OCI-LY7 (cell line): ENCODE measurements around the gene OR56A3. TPM values are rescaled to one million over a fixed set of nuclear protein-coding genes. Genes with fewer than 3 reads are reported as not detected.

Experiments used
- BruUV-seq: library from RNA; stranded (reverse); fragments of 400-500 nt; replicated peaks from 2 replicates; lab custom pipeline; 2021; lab: Mats Ljungman, UMichigan
- CTCF ChIA-PET: fragments of 300-600 bp; sonication (Branson Sonifier 250); formaldehyde crosslinking; loops from one replicate; lab custom pipeline; 2022; ENCODE audit warnings: antibody characterized with exemption; ENCODE audit not compliant: unreplicated experiment; lab: Charles Lee
- POLR2A ChIA-PET: fragments of 300-600 bp; sonication (Branson Sonifier 250); formaldehyde crosslinking; loops from one replicate; lab custom pipeline; 2022; ENCODE audit warnings: antibody characterized with exemption; lab: Charles Lee
- DNase-seq: peaks from one replicate; pipeline ENCODE4 v3.0.0-alpha.2; 2015; ENCODE audit warnings: low spot score
- H2AFZ ChIP-seq: fragments of 200-600 bp; sonication (generic), shearing (Covaris generic); 2 replicates; pipeline ENCODE4 v1.6.1; 2014; ENCODE audit warnings: mild to moderate bottlenecking, antibody characterized with exemption, low read length, moderate library complexity
- H3K27ac ChIP-seq: fragments of 200-600 bp; sonication (generic); 2 replicates; pipeline ENCODE4 v1.5.1; 2014; ENCODE audit warnings: mixed run types, low read depth, mild to moderate bottlenecking, moderate library complexity, low read length, inconsistent platforms; ENCODE audit not compliant: poor library complexity, severe bottlenecking
- H3K36me3 ChIP-seq: fragments of 200-600 bp; sonication (generic); 2 replicates; pipeline ENCODE4 v1.6.1; 2014; ENCODE audit warnings: mild to moderate bottlenecking, antibody characterized with exemption, low read length, moderate library complexity, mixed read lengths; ENCODE audit not compliant: insufficient read depth
- H3K4me1 ChIP-seq: fragments of 200-600 bp; sonication (generic); 2 replicates; pipeline ENCODE4 v1.5.1; 2014; ENCODE audit warnings: mild to moderate bottlenecking, low read length; ENCODE audit not compliant: insufficient read depth, poor library complexity, severe bottlenecking
- H3K4me2 ChIP-seq: fragments of 200-600 bp; sonication (generic); 2 replicates; pipeline ENCODE4 v1.6.1; 2014; ENCODE audit warnings: mild to moderate bottlenecking, low read length
- H3K4me3 ChIP-seq: fragments of 200-600 bp; sonication (generic); 2 replicates; pipeline ENCODE4 v1.5.1; 2014; ENCODE audit warnings: mild to moderate bottlenecking, low read depth, low read length; ENCODE audit not compliant: poor library complexity, severe bottlenecking
- H3K79me2 ChIP-seq: fragments of 200-600 bp; sonication (generic); 2 replicates; pipeline ENCODE4 v1.6.1; 2016; ENCODE audit warnings: low read depth, mild to moderate bottlenecking, low read length, moderate library complexity, mixed read lengths; ENCODE audit not compliant: insufficient read depth
- H3K9me2 ChIP-seq: fragments of 200-600 bp; sonication (generic); 2 replicates; pipeline ENCODE4 v1.6.1; 2016; ENCODE audit warnings: mild to moderate bottlenecking, low read length, mixed read lengths; ENCODE audit not compliant: insufficient read depth
- H3K9me3 ChIP-seq: fragments of 200-600 bp; sonication (generic); 2 replicates; pipeline ENCODE4 v1.6.1; 2014; ENCODE audit warnings: mild to moderate bottlenecking, mixed run types, low read length, mixed read lengths
- H4K20me1 ChIP-seq: fragments of 200-600 bp; sonication (generic); 2 replicates; pipeline ENCODE4 v1.6.1; 2014; ENCODE audit warnings: mild to moderate bottlenecking, antibody characterized with exemption, low read length, moderate library complexity, mixed read lengths; ENCODE audit not compliant: insufficient read depth
- EZH2phosphoT487 ChIP-seq: fragments of 200-600 bp; sonication (generic); IDR thresholded peaks from 2 replicates; pipeline ENCODE4 v1.6.1; 2018; ENCODE audit warnings: low read depth, borderline replicate concordance, mild to moderate bottlenecking, mixed run types, antibody characterized with exemption, low read length, moderate library complexity, mixed read lengths
- intact Hi-C: fragments of 100-400 bp; cut with micrococcal nuclease; formaldehyde crosslinking; loops from one replicate; pipeline ENCODE4 v1.10.0; 2022; ENCODE audit not compliant: unreplicated experiment
- total RNA-seq, 2 experiments: library from RNA; depleted of rRNA in 1 of 2; stranded (reverse); fragments of >200 nt in 1 of 2; shearing (Covaris generic) in 1 of 2; gene quantifications; 2 replicates each; pipeline ENCODE4 v1.2.3, GENCODE V29; 2014 to 2022
- TF ChIP-seq, protein P1 (sequence below): fragments of 200-600 bp; sonication (generic); conservative IDR thresholded peaks from 2 replicates; pipeline ENCODE4 v1.5.1; 2014; ENCODE audit warnings: mild to moderate bottlenecking, antibody characterized with exemption, low read length, moderate library complexity, mixed read lengths

OR56A3 gene
- total RNA-seq, 2 experiments from 2014 or later: not detected

DNA sequence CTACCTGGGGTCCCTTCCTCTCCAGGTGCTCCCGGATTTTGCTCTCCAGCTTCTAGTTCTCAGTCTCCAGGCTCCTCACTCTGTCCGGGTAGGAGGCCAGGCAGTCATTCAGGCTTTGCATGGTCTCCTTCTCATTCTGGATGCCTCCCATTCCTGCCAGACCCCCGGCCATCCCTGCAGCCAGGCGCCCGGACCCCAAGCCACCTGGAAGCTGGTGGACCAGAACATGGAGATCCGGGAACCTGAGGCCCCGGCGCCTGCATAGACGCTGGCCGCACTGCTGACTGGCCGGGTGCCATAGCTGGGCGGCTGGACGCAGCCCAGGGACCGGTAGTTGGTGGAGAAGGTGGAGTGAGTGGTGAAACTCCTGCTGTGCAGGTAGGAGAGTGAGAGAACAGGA lies 52.7 kb downstream of the OR56A3 start:
- Histone ChIP-seq H3K27ac (no peak overlapping the region), H3K4me3 (no peak overlapping the region), H3K9me2 (no peaks in the 10 kb centered on the region), H3K36me3 (no peaks in the 10 kb centered on the region), H2AFZ (no peak overlapping the region), H3K9me3 (no peaks in the 10 kb centered on the region), H3K4me1 (no peaks in the 10 kb centered on the region), H4K20me1 (no peaks in the 10 kb centered on the region), H3K79me2 (no peaks in the 10 kb centered on the region), H3K4me2 (no peak overlapping the region)
- no peak for DNase-seq
- TF ChIP-seq EZH2phosphoT487: no peak
- TF ChIP-seq, protein P1, sequence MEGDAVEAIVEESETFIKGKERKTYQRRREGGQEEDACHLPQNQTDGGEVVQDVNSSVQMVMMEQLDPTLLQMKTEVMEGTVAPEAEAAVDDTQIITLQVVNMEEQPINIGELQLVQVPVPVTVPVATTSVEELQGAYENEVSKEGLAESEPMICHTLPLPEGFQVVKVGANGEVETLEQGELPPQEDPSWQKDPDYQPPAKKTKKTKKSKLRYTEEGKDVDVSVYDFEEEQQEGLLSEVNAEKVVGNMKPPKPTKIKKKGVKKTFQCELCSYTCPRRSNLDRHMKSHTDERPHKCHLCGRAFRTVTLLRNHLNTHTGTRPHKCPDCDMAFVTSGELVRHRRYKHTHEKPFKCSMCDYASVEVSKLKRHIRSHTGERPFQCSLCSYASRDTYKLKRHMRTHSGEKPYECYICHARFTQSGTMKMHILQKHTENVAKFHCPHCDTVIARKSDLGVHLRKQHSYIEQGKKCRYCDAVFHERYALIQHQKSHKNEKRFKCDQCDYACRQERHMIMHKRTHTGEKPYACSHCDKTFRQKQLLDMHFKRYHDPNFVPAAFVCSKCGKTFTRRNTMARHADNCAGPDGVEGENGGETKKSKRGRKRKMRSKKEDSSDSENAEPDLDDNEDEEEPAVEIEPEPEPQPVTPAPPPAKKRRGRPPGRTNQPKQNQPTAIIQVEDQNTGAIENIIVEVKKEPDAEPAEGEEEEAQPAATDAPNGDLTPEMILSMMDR: no peak
- ChIA-PET POLR2A (no interaction called here), CTCF (no interaction called here)
- intact Hi-C loops: no loop called here
- BruUV-seq: no TSS peak

Other genes starting within 250 kb of the OR56A3 start
- gene OR56B1, start 205.8 kb upstream of the OR56A3 start, total RNA-seq (2014; rRNA removed; shearing (Covaris generic)): 0.06 TPM in 1 of 2 replicates, not detected in the other
- gene OR56B1, start 205.8 kb upstream of the OR56A3 start, total RNA-seq (2022): not detected in 2 replicates
- not detected in 2 replicates for gene OR52N4, start 188.0 kb upstream of the OR56A3 start, total RNA-seq (2014; rRNA removed; shearing (Covaris generic))
- gene OR52N4, start 188.0 kb upstream of the OR56A3 start, total RNA-seq (2022): 0.37 TPM in 1 of 2 replicates, not detected in the other
- gene OR52N5, start 158.9 kb upstream of the OR56A3 start, total RNA-seq (2014; rRNA removed; shearing (Covaris generic)): not detected in 2 replicates
- gene OR52N5, start 158.9 kb upstream of the OR56A3 start, total RNA-seq (2022): not detected in 2 replicates
- gene OR52N1, start 151.0 kb upstream of the OR56A3 start, total RNA-seq (2014; rRNA removed; shearing (Covaris generic)): not detected in 2 replicates
- gene OR52N1, start 151.0 kb upstream of the OR56A3 start, total RNA-seq (2022): not detected in 2 replicates
- not detected in 2 replicates for gene OR52N2, start 133.3 kb upstream of the OR56A3 start, total RNA-seq (2014; rRNA removed; shearing (Covaris generic))
- not detected in 2 replicates for gene OR52N2, start 133.3 kb upstream of the OR56A3 start, total RNA-seq (2022)
- not detected in 2 replicates for gene OR52E6, start 100.4 kb upstream of the OR56A3 start, total RNA-seq (2014; rRNA removed; shearing (Covaris generic))
- gene OR52E6, start 100.4 kb upstream of the OR56A3 start, total RNA-seq (2022): not detected in 2 replicates
- gene OR52E8, start 84.6 kb upstream of the OR56A3 start, total RNA-seq (2014; rRNA removed; shearing (Covaris generic)): not detected in 2 replicates
- not detected in 2 replicates for gene OR52E8, start 84.6 kb upstream of the OR56A3 start, total RNA-seq (2022)
- gene OR52E4, start 61.6 kb upstream of the OR56A3 start, total RNA-seq (2014; rRNA removed; shearing (Covaris generic)): not detected in 2 replicates
- not detected in 2 replicates for gene OR52E4, start 61.6 kb upstream of the OR56A3 start, total RNA-seq (2022)
- not detected in 2 replicates for gene OR52E5, start 49.0 kb upstream of the OR56A3 start, total RNA-seq (2014; rRNA removed; shearing (Covaris generic))
- gene OR52E5, start 49.0 kb upstream of the OR56A3 start, total RNA-seq (2022): not detected in 2 replicates
- not detected in 2 replicates for gene OR56A5, start 26.2 kb downstream of the OR56A3 start, total RNA-seq (2014; rRNA removed; shearing (Covaris generic))
- not detected in 2 replicates for gene OR56A5, start 26.2 kb downstream of the OR56A3 start, total RNA-seq (2022)
- not detected in 2 replicates for gene OR52L1, start 44.7 kb downstream of the OR56A3 start, total RNA-seq (2014; rRNA removed; shearing (Covaris generic))
- not detected in 2 replicates for gene OR52L1, start 44.7 kb downstream of the OR56A3 start, total RNA-seq (2022)
- not detected in 2 replicates for gene OR56A4, start 64.7 kb downstream of the OR56A3 start, total RNA-seq (2014; rRNA removed; shearing (Covaris generic))
- gene OR56A4, start 64.7 kb downstream of the OR56A3 start, total RNA-seq (2022): 0.11 TPM in 1 of 2 replicates, not detected in the other
- gene OR56A1, start 88.5 kb downstream of the OR56A3 start, total RNA-seq (2014; rRNA removed; shearing (Covaris generic)): not detected in 2 replicates
- gene OR56A1, start 88.5 kb downstream of the OR56A3 start, total RNA-seq (2022): not detected in 2 replicates
- not detected in 2 replicates for gene OR56B4, start 165.4 kb downstream of the OR56A3 start, total RNA-seq (2014; rRNA removed; shearing (Covaris generic))
- not detected in 2 replicates for gene OR56B4, start 165.4 kb downstream of the OR56A3 start, total RNA-seq (2022)
- not detected in 2 replicates for gene OR52B2, start 228.1 kb downstream of the OR56A3 start, total RNA-seq (2014; rRNA removed; shearing (Covaris generic))
- not detected in 2 replicates for gene OR52B2, start 228.1 kb downstream of the OR56A3 start, total RNA-seq (2022)